HG03457 (cell line): ENCODE results near the gene KL.

Experiments
- ATAC-seq: cut with Tn5 transposase; IDR thresholded peaks from one replicate; pipeline ENCODE4 v1.9.1; 2021; ENCODE audit warnings: moderate number of reproducible peaks; ENCODE audit not compliant: unreplicated experiment

The KL gene

DNA sequence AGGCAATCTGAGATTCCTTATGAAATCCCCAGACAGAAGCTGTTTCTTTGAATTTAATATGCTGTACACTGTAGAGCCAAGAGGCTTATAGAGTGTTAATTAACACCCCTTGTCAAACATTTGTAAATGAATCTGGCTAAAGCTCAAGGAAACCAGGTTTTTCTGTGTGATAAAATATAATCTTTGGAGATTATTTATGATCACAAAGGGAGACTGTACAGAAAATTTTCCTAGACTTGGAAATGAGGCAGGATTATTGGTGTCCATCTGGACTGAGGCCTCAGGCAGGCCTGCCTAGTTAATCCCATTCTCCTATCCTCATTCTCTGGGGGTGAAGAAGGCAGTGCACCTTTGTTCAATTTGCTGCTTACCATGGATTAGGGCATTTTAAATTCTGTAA is 17.8 kb downstream of the KL start:
- no peak for ATAC-seq

DNA sequence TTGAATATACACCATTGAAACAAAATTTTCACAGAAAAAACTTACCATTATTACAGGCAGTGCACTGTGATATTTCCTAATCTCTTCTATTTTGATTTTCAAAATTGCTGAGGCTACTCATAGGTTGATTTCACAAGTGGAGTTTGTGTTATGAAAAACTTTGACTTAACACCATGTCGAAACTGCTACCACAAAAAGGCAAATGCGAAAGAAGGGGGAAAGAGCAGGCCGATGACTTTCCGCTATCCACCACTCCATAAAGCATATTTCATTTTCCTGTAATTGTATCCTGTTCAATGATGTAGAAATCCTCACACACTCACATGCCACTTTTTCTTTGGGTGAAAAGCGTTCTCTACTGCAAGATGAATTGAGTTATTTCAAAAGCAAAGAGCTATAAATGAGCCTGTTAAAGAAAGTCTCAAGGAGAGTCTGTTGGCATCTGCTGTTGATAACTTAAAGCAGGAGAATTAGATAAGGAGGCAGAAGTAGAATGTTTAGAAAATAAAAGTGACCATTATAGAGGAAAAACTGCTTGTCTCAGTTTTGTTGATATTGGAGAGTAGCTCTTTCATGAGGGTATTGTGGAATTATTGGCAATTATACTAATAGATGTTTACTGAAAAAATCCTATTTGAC is 18.8 kb downstream of the KL start:
- ATAC-seq, result no peak

DNA sequence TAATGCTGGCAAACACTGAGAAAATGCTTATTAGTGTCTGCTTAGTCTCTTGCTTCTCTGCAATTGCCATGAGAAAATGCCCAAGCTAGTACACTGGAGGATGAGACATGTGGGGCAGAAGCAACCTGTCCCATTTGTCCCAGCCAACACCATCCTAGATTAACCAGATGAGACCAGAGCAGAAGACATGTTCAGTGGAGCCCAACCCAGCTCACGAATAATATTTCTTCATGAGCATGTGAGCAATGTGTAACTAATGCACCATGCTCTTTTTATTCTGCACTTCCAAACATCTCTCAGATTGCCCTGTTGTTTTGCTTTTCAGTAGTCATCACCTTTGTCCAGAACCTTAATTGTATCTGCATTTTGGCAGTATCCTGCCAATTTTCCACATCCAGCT is 21.4 kb downstream of the KL start:
- ATAC-seq, result no peak

DNA sequence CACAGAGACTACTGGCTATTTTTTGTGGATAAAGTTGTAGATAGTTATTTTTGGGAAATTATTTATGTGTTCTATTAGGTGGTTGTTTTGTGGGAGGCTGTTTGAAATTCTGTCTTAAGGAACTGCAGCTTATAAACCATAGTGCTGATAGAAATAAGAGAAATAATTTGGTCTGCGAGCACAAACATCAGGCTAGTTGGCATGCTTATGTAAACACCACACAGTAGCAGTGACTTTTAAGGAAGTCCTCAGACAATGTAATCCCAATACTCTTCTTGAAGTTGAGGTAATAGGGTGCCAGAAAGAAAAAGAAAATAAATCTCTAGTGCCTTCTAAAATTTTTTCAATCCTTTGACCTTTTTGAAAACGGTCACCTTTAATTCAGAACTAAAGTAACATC is 23.9 kb downstream of the KL start:
- ATAC-seq, result no peak

DNA sequence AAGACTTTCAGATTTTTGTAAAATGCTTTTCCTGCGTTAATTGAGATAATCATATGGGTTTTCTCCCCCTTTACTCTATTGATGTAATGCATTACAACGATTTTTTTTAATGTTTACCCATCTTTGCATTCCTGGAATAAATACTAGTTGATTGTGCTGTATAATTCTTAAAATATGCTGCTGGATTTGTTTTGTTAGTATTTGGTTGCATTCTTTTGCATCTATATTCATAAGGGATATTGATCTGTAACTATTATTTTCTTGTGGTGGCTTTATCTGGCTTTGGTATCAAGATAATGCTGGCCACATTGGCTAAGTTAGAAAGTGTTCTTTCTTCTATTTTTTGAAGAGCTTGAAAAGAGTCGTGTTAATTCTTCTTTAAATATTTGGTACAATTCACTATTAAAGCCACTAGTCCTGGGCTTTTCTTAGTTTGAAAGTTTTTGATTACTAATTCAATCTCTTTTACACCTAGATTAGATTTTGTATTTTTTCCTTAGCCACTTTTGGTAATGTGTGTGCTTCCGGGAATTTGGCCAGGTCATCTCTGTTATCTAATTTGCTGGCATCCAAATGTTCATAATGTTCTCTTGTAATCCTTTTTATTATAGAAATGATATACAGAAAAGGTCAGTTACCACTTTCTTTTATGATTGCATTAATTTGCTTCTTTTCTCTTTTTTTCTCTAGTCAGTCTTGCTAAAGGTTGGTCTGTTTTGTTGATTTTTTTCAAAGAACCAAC is 29.8 kb downstream of the KL start:
- no peak for ATAC-seq

DNA sequence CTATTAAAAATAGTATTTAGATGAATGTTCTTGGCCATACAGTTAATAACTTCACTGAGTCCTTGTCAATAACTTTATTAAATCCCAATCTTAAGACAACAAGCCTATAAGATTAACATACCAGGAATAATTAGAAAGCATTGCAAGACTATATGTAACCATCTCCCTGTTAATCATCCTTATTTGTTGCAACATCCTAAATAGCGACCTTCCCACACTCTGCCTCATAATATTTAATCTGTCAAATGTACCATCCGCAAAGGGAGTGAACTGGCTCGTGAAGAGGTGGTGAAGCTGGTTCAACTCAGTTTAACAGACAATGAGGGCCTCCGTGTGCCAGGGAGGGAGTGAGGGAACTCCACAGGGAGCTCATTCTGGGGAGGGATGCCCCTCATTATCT is 33.9 kb downstream of the KL start:
- no peak for ATAC-seq

DNA sequence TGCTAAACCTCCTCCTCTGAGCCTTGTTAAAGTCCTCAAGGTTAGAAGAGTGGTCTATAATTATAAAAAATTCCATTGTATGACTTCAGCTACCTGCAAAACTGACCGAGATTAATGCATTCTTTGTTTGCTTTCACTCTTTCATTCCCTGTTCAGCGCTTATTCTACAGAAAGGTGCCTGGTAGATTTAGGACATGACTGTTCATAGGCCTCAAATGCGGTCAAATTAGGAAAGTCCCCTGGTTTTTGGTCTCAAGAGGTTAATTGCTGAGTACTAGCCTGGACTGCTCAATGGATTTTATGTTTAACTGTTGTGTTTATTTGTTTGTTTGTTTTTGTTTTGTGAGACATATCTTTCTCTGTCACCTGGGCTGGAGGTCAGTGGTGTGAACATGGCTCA is 35.4 kb downstream of the KL start:
- no peak for ATAC-seq

DNA sequence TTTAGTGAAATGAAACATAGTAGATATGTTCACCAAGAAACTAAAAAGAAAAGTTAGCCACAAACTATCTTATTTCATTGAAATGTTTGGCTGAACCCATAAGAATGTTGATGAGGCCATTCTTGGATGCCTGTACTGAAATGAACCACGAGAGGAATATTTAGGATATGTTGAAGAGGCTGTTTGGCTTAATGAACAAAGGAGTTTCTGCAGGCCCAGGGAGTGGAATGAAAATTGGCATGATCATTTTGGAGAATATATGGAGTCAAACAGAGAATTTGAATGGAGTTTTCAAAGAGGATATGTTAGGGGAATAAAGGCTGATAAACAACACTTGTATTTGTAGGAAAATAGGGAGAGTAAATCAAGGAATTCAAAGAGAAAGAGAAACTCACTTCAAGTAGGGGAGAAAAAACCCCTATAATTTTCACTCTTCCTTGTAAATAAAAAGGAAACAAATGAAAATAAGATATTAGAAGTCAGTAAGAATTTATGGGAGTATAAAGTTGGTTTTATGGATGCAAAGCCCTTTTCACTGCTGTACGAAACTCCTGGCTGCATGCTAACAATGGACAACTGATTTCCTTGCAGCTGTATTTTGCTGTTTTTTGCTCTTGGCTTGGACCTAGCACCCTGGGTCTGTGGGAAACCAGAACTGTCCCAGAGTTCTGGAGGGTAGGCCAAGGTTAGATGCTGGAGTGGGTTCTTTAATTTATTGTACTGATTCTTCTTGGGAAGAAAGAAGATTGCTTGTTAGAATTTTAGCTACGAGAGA is 36.5 kb downstream of the KL start:
- ATAC-seq, result no peak

DNA sequence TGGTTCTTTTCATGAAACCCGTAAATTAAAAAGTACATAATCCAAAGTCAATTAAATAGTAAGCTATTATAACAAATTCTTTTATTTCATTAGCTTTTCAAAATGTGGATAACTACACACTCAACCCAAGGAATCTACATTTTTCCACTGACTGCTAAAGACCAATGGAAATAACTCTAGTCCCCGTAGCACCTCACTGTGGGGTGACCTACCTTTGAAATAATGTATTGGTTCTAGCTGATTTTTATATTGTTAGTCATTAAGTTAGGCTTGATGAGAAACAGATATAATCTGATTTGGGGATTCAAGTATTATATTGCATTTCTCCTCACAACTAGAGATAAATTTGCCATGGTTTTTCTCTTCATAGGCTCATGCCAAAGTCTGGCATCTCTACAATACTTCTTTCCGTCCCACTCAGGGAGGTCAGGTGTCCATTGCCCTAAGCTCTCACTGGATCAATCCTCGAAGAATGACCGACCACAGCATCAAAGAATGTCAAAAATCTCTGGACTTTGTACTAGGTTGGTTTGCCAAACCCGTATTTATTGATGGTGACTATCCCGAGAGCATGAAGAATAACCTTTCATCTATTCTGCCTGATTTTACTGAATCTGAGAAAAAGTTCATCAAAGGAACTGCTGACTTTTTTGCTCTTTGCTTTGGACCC is 37.3 kb downstream of the KL start:
- no peak for ATAC-seq

DNA sequence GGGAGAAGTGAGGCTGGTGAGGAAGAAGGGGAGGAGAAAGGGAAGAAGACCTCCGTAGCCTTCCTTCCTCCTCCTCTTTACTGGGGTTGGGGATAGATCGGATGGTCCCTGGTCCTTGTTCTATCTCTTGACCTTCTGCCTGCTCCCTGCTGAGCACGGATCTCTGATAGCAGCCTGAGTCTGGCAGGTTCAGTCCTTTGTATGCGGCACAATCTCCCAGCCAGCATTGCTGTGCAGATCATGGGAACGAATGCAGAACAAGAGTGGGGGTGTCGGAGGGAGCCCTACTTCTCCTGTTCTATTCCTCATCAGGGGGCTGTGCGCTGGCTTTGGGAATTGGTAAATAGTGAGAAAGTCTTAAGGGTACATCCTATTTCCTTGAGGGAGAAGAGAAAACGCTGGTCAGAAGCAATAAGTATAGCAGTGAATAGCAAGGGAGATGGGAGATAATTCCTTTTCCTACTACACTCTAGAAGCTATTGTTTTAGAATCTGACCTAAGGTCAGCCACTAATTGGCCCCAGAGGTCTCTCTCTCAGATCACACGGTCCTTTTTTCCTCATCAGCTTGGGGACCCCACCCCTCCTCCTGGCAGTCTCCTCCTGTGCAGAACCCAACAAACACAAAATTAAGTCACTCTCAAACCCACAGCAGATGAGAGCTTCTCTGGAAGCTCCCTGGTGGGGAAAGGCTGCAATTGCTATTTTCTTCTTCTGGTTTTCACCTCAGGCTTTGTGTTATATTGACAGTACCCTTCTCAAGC is 41.0 kb downstream of the KL start:
- no peak for ATAC-seq

DNA sequence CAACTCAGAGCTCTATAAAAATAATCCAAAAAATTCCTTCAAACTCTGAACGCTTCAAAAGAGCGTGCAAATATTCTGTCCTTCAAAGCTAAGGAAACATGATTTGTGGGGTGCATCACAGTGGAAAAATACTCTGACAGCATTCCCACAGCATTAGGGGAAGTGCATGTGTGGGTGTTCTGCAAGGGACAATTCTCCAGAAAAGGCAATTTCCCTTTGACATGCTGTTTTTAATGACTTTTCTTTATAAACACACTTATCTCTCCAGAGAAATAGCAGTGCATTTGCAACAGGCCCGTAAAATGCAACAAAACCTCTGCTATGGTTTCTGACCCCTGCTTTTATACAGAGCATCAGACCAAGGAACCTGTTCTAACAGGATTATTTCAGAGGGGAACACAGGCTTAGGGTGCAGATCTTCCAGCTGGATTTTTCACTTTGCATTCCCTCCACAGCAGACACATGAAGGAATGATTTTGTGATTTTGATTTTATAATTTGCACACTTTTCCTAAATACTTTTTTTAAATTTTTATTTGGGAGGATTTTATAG is 42.6 kb downstream of the KL start:
- ATAC-seq, result no peak

DNA sequence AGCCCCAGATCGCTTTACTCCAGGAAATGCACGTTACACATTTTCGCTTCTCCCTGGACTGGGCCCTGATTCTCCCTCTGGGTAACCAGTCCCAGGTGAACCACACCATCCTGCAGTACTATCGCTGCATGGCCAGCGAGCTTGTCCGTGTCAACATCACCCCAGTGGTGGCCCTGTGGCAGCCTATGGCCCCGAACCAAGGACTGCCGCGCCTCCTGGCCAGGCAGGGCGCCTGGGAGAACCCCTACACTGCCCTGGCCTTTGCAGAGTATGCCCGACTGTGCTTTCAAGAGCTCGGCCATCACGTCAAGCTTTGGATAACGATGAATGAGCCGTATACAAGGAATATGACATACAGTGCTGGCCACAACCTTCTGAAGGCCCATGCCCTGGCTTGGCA is 44.6 kb downstream of the KL start:
- ATAC-seq, result no peak

DNA sequence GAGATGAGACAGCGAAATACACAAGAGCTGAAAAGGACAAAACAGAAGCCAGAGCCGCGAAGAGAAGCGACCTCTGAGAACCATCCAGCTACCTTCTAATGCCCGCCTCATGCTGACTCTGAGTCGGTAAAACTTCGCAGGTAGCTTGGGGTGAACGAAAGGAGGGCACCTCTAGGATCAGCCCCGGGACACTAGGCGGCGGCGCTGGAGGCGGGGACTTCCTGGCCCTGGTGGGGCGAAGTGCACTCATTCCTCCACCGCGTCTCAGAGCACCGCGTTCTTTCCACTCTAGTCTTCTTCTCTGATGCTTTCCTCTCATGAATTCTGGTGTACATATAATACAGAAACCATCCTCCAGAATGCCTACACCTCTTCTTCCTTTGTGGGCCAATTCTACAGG is 50.1 kb downstream of the KL start:
- no peak for ATAC-seq

DNA sequence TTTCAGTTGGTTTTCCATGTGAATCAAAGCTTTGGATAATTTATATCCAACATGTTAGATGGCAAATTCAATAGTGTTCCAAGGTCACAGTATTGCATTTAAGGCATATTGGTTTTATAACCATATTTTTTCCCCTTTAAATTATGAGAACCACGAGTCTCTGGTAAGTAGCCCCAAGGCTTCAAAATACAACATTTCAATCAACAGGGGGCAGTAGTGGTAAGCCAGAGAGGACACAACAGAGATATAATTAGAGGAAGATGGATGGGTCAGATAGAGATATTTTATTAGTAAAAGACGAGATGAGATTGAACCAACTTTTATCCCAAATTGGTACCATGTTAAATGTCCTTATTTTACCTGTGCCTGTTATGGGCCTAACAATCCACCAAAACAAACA is 53.1 kb downstream of the KL start:
- no peak for ATAC-seq

DNA sequence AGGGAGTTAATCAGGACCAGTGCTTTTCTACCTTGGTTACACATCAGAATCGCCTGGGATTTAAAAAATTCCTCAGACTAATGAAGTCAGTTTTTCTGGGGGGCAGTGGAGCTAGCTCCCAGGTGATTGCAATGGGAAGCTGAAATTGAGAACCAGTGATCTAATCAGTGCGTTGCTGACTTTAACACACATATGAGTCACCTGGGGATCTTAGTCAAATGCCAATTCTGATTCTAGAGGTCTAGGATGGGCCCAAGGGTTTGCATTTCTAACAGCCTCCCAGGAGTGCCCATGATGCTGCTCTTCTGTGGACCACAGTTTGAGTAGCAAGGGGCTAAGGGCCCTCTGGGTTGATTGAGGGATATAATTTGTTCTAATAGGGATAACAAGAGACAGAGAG is 54.5 kb downstream of the KL start:
- ATAC-seq, result no peak

DNA sequence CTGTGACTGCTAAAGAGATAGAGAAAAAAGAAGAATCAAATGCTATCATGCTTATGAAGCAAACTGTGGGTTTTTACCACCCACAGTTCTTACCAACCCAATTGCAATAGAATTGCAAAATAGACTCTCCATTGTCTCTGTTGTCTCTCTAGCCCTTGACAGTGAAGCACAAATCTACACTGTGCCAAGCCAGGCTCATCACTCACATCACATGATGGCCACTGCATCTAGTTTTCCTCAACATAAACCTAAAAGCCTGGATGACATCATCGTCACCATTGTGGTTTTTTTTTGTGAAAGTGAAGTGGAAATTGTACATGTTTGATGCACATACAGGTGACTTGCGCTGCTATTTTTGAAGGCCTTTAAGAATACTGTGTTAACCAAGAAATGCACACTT is 56.1 kb downstream of the KL start:
- ATAC-seq, result no peak

DNA sequence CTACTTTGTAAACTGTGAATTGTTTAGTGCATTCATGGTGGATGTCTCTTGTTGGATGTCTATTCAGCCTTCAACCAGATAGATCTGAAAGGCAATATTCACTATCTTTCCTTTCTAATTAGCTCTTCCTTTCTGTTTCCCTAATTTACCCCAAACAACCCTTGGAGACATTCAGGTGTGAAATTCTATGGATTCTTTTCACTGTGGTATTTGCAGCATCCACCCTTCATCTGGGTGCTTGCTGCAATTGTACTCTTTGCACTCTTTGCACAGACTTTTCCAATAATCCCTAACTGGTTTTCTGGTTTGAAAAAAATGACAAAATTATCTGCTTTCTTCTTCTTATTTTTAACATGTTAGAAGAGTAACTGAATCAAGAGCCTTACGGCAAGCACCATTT is 56.5 kb downstream of the KL start:
- no peak for ATAC-seq

DNA sequence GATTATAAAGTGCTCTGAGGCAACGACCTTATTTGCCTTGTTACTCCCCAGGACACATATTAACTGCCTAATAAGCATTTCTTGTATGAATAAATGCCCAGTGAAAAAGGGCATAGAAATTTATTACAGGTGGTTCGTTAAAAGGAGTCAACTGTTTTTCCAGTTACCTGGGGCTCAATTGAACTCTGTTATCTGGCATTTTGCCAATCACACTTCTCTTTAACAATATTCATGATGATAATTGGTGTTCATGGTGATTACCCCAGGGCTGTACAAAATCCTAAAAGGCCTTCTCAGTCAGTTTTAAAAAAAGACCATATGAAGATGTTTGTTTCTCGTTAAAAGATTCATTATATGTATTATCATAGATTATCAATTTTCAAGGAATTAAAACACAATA is 57.1 kb downstream of the KL start:
- ATAC-seq, result no peak

DNA sequence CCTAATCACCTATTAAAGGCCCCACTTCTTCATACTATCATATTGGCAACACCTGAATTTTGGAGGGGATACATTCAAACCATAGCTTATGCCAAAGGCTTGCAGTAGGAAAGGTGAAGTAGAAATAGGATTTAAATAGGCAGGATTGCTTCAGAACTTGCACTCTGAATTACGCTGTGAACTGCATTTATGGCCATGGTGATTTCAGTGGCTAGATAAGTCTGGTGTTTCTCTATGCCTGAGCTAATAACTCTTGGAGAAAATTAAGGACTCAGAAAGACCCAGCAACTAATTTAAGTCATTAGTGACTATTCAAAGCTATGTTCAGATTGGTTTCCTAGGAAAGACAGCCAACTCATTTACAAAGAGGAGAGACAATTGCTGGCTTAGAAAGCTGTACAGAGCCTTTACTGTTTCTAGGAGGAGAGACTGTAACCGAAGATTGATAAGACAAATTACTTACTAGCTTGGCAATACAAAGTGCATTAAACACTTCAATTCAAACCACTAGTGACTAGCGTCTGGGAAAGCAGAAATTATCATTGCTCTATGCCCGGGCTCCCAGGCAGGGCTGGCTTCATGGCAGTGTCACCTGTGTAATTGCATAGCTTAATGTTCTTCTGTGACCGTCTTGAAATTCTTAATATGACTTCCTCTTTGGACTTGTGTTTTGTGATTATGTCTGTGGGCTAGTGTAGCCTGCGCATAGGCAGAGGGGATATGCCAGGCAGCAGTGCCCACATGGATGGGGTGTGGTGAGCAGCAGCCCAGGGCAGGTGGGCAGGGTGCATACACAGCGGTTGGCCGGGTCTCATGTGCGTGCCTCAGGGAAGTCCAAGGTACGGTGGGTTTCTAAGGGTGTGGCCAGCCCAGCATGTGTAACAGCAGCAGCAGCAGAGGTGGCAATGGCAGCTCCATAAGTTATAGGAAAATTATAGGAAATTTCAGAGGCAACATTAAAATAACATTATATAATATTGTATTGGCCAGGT is 60.1 kb downstream of the KL start:
- ATAC-seq, result no peak
